Sciatic nerve (tissue), 2 donors: Measurements from ENCODE around the gene PPP2R2C. TPM values are rescaled to one million over a fixed set of nuclear protein-coding genes. Genes with fewer than 3 reads are reported as not detected.

ENCODE experiments used
- ATAC-seq: fragments of 200-7000 bp; cut with Tn5 transposase; one replicate; pipeline ENCODE4 v1.9.1; 2020; ENCODE audit warnings: mild to moderate bottlenecking, moderate library complexity
- DNase-seq: peaks from one replicate; pipeline ENCODE4 v3.0.0-alpha.2; 2020; ENCODE audit warnings: low spot score
- intact Hi-C: fragments of 100-400 bp; cut with DNase I; formaldehyde crosslinking; loops from one replicate; pipeline ENCODE4 v1.14.2; 2022
- total RNA-seq: library from RNA; stranded (reverse); fragmentation: NEBNext Ultra II Directional; extraction: Animal tissue kit (Norgen Biotek cat#: 25700); gene quantifications from one replicate; pipeline ENCODE4 v1.2.1, GENCODE V29; 2021
- donor health status: DM: no; HTN: no; CAD: no.
- donor health status: DM: no; HTN: no; CAD: no.

Gene PPP2R2C
- 0.58 TPM for total RNA-seq

GRCh38 chr4:6472387-6473263 is at the start of gene PPP2R2C:
Gene PPP2R2C, minus strand, starts transcription at chr4:6472614. Its CDS starts 385 bp downstream, at chr4:6472229.
- intact Hi-C loops = no loop called here
- DNase-seq (peak; percentile 39), ATAC-seq (no peak)

- ATAC-seq (no peak), DNase-seq (no peak)
- intact Hi-C loops = no loop called here
Measured at GRCh38 chr4:6520978-6521377, 48.6 kb upstream of the PPP2R2C start.

DNA sequence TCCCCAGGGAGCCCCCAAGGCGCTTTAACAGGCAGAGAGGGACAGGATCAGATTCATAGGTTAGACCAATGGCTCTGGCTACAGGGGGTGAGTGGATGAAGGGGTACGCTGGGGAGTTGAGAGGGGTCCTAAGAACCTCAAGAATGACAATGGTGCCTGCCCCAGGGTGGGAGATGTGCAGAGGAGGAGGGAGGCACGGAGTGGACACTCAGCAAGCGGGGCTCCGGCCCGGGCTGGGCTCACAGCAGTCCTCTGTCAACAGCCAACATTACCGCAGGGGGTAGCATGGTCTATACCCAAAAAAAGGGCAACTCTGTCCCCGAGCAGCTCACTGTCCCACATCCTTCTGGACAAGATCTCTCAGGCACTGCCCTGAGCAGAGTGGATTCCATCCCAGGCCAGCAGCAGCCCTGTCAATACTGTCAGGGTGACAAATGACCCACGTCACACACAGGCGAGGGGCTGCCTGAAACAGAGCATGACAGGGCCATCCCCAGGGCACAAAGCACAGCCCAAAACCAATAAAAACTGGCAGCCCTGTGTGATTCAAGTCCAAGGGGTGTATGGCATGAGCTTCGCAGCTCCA is 47.7 kb upstream of the PPP2R2C start:
- ATAC-seq (no peak), DNase-seq (no peak)
- intact Hi-C loops = no loop called here

- intact Hi-C loops = no loop called here
- DNase-seq = no peak
- ATAC-seq = no peak
Measured at GRCh38 chr4:6517171-6517570, 44.8 kb upstream of the PPP2R2C start.

DNA sequence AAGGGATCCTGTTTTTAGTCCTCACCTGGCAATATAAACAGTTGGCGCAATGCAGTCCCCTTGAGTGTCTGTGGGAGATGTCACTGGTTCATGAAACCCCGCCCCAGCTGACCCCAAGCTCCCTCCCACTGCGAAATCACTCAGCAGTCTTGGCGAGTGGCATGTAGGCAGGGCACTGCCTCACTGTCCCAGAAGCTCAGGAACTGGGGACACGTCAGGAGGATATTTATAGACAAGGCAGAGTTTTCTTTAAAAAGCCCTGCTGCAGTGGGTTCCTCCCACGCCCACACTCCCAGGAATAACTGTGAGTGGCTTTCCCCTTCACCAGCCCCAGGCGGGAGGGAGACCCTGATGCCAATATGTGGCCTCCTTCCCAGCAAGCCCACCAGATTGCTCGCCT is 44.3 kb upstream of the PPP2R2C start:
- DNase-seq (no peak), ATAC-seq (no peak)
- intact Hi-C loops = no loop called here

GRCh38 chr4:6516281-6516680 is 43.9 kb upstream of the PPP2R2C start:
- intact Hi-C loops = no loop called here
- DNase-seq (no peak), ATAC-seq (no peak)

- ATAC-seq = no peak
- intact Hi-C loops = no loop called here
- no peak for DNase-seq
Measured at GRCh38 chr4:6513678-6514077, 41.3 kb upstream of the PPP2R2C start.

DNA sequence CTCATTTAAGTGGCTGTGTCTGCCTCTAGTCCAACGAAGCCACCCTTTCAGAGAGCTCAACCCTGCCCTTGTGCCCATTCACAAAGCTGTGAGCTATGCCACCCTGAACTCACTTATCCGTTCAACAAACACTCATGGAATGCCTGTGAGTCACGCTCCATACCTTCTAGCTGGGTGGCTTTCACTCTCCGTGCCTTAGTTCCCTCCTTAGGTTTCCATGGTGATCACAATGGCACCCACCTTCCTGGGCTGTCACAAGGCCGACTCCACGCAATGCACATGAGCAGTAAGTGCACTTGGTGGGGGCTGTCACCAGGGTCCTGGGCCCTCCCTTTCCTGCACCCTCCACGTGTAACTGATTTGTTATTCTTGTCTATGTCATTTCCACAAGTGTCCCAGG is 37.2 kb upstream of the PPP2R2C start:
- ATAC-seq (no peak), DNase-seq (peak; percentile 34)
- intact Hi-C loops = no loop called here

DNA sequence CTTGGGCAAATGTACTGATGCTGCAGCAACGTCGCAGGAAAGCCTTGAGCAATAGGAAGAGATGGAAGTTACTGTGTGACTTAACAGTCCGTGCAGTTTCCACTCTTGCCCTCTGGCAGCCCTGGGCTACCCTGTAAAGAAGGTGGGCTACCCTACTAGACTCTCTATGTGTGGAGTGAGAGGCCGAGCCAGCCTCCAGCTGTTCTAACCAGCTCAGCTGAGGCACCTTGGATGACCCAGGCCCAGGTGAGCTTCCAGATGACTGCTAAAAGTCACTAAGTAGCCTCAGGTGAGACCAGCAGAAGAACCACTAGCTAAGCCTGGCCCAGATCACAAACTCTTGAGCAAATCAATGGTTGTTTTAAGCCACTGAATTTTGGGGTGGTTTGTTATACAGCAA is 34.9 kb upstream of the PPP2R2C start:
- peak; percentile 28 for DNase-seq

DNA sequence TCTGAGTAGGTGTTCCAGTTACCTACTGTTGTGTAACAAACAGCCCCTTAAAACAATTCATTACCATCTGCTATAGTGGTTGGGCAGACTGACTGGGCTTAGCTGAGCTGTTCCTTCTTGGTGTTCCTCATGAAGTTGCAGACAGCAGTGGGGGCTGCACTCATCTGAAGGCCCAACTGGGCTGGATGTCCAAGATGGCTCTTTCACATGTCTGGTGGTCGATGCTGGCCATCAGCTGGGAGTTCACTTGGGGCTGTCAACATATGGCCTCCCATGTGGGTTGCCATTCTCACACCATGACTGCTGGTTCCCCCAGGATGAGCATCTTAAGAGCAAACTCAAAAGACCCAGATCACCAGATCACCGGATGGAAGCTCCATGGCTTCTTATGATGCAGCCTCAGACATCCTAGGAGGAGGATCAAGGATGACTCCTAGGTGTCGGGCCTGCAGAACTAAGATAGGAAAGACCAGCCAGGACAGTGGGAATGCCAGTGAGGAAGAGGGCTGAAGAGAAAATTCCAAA is 34.3 kb upstream of the PPP2R2C start:
- ATAC-seq = no peak
- intact Hi-C loops = no loop called here
- DNase-seq = no peak

More for the DNA sequence above, 34.9 kb upstream of the PPP2R2C start:
- no peak for ATAC-seq
- intact Hi-C loops = no loop called here

GRCh38 chr4:6504900-6505496 is 32.6 kb upstream of the PPP2R2C start:
- intact Hi-C loops = no loop called here
- no peak for ATAC-seq
- no peak for DNase-seq

DNA sequence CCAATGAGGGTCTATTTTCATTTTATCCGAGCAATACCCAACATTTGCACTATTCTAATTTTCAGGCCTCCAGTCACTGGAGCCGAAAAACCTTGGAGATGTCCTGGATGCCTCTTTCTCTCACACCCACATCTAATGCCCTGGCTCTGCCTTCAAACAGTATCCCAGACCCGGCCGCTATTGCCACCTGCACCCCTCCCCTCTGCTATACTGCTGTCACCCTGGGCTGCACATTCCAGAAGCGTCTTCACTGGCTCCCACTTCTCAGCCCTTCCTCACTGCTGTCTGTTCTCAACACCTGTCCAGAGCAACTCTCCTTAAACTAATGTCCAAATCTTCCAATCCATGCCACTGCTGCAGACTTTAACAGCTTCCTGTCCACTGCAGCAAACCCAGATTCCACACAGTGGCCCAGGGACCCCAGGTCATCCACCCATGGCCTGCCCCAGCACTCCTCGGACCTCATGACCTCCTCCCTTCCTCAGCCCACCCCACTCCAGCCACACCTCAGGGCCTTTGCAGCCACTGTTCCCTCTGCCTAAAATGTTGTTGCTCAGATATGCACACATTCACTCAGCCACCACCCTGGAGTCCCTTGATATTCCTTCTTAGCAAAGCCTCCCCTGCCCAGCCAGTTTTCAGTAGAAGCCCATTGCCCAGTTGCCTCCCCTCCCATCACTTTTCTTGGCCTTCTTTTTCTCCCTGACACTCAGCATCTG is 30.5 kb upstream of the PPP2R2C start:
- intact Hi-C loops = no loop called here
- DNase-seq = no peak
- ATAC-seq = no peak

- no peak for ATAC-seq
- DNase-seq = no peak
- intact Hi-C loops = no loop called here
Measured at GRCh38 chr4:6502147-6502546, 29.7 kb upstream of the PPP2R2C start.

DNA sequence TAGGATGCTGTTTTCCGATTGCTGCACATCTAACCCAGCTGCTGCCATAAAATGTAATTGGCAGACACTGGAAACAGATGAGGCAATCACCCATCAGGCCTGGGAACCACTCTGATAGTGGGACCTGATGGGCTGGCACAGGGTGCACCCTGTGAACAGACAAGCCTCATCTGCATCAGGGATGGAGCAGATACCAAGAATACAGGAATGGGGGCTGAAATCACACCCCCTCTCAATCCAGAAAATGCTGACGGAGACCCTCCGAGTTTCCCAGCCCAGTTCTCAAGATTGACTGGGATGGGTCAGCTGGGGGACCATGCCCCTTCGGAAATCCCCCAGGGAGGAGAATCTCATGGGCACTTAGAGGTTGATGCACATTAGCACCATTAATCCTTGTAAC is 28.8 kb upstream of the PPP2R2C start:
- no peak for DNase-seq
- no peak for ATAC-seq
- intact Hi-C loops = no loop called here

DNA sequence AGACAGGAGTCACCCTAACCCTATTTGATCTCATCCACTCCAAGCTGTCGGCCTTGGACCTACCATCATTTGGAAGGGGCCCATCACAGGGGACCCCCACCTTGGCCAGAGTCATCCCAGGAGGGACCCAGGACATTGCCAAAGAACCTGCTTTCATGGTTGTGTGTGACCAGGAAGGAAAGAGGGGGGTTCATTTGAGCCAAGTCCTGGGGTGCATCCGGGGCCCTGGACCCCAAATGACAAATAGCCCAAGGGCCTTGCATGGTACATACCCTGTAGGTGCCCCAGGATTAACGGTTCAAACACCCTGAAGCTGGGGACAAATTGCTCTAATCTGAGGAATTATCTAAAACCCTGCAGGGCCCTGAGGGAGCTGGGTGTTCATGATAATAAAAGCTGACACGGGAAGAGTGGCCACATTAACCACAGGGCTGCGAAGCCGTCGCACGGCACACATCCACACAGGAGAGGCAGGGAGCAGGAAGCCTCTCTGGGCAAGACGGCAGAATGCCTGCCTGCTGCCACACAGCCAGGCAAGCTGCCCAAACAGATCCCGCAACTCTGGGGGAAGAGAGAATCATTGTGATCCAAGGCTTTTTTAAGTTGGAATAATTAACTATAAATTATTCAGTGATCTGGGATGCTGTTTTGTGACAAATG is 28.2 kb upstream of the PPP2R2C start:
- no peak for DNase-seq
- intact Hi-C loops = no loop called here

DNA sequence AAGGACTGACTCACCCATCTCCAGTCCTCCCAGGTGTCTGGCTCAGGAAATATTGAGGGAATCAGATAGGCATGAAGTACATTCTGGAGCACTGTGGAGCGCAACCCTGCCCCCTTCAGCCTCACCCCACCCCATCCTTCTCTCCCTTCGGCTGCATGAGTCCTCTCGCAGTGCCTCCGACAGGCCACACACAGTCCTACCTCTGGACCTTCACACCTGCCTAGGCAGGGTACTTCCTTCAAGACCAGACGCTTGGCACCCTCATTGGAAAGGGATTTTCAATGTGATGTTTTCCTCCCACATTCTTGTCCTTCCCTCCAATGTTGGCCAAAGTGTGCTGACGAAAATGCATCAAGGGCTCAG is 26.8 kb upstream of the PPP2R2C start:
- ATAC-seq = no peak
- DNase-seq = no peak

More for the DNA sequence above, 28.2 kb upstream of the PPP2R2C start:
- no peak for ATAC-seq

DNA sequence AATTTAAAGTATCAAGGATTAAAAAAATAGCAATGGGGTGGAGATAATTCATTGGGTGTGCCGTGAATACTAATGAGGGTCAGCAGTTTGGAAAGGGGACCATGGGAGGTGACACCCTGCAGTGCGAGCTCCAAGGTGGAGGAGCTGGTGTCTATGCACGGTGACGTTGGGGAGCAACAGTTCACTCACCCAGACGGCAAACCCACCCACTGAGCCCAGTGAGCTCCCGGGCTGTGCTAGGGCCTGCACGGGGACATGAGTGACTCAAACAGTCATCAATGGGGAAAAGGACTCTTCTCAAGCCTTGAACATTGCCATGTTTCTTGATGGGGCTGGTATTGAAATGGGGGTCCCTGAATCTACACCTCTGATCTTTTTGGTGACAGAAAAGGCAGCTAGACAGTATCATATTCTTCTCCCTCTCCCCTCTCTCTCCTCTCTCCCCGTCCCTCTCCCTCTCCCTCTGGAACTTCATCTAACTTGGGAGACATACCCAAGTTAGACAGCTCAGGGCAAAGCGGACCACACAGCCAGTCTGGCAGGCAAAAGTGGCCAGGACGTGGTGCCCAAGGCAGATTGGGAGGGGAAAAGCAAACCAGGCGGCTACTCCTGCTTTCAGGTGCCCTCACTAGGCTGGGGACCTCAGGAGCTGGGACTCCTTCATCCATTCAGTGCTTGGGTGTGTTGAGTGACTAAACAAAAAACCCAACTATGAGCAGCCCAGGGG is 26.3 kb upstream of the PPP2R2C start:
- intact Hi-C loops = no loop called here
- no peak for ATAC-seq

More for the DNA sequence above, 26.8 kb upstream of the PPP2R2C start:
- intact Hi-C loops = no loop called here

GRCh38 chr4:6497796-6498195 is 25.4 kb upstream of the PPP2R2C start:
- DNase-seq = no peak
- no peak for ATAC-seq
- intact Hi-C loops = no loop called here

More for the DNA sequence above, 26.3 kb upstream of the PPP2R2C start:
- DNase-seq = no peak
